WI38 (cell line): ENCODE measurements around the gene PLOD1.
"Not testable (repeated sequence)": the region's sequence is repeated elsewhere in the genome, so short reads cannot be mapped to it uniquely, and the experiment has no call there.

ENCODE experiments used
- H3K4me3 ChIP-seq: 2 replicates; pipeline ENCODE4 v1.5.1; 2011; ENCODE audit warnings: low read depth, mild to moderate bottlenecking, control low read depth, low read length
- TF ChIP-seq, protein P1 (sequence below): IDR thresholded peaks from 2 replicates; pipeline ENCODE4 v1.5.1; 2012; ENCODE audit warnings: low read depth, mild to moderate bottlenecking, control low read depth, low read length

Gene PLOD1

GRCh38 chr1:11904978-11905377, 29.5 kb upstream of the PLOD1 start:
- TF ChIP-seq, protein P1, sequence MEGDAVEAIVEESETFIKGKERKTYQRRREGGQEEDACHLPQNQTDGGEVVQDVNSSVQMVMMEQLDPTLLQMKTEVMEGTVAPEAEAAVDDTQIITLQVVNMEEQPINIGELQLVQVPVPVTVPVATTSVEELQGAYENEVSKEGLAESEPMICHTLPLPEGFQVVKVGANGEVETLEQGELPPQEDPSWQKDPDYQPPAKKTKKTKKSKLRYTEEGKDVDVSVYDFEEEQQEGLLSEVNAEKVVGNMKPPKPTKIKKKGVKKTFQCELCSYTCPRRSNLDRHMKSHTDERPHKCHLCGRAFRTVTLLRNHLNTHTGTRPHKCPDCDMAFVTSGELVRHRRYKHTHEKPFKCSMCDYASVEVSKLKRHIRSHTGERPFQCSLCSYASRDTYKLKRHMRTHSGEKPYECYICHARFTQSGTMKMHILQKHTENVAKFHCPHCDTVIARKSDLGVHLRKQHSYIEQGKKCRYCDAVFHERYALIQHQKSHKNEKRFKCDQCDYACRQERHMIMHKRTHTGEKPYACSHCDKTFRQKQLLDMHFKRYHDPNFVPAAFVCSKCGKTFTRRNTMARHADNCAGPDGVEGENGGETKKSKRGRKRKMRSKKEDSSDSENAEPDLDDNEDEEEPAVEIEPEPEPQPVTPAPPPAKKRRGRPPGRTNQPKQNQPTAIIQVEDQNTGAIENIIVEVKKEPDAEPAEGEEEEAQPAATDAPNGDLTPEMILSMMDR = no peak
- H3K4me3 ChIP-seq = no peak overlapping the region

- no peak overlapping the region for H3K4me3 ChIP-seq
- TF ChIP-seq, protein P1 = no peak
These were observed 27.6 kb upstream of the PLOD1 start for GRCh38 chr1:11906870-11907269.

- TF ChIP-seq, protein P1 = peak; percentile 65
- no peak overlapping the region for H3K4me3 ChIP-seq
These were observed 27.0 kb upstream of the PLOD1 start for GRCh38 chr1:11907275-11908094.

- H3K4me3 ChIP-seq = peak overlapping the region; percentile 64
- TF ChIP-seq, protein P1 = no peak
These were observed 26.3 kb upstream of the PLOD1 start for GRCh38 chr1:11908095-11908675.

DNA sequence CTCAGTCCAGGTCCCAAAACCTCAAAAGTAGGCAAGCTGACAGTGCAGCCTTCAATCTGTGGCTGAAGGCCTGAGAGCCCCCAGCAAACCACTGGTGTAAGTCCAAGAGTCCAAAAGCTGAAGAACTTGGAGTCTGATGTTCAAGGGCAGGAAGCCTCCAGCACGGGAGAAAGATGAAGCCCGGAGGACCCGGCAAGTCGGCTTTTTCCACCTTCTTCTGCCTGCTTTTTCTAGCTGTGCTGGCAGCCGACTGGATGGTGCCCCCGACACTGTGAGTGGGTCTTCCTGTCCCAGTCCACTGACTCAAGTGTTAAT, 23.6 kb upstream of the PLOD1 start:
- not testable (repeated sequence) for H3K4me3 ChIP-seq

DNA sequence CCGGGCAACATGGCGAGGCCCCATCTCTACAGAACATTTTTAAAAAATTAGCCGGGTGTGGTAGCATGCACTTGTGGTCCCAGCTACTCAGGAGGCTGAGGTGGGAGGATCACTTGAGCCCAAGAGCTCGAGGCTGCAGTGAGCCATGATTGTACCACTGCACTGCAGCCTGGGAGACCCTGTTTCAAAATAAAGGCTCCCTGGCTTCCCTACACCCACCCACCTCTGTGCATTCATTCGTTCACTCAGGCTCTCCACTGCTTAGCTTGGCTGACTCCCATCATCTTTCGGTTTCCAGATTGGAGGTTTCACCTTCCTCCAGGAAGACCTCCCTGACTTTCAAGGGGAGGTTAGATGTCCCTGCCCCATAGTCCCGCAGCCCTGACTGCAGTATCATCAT, 22.5 kb upstream of the PLOD1 start:
- H3K4me3 ChIP-seq = no peak overlapping the region
- TF ChIP-seq, protein P1 = no peak

GRCh38 chr1:11912482-11913216, 21.9 kb upstream of the PLOD1 start:
- H3K4me3 ChIP-seq = not testable (repeated sequence)

DNA sequence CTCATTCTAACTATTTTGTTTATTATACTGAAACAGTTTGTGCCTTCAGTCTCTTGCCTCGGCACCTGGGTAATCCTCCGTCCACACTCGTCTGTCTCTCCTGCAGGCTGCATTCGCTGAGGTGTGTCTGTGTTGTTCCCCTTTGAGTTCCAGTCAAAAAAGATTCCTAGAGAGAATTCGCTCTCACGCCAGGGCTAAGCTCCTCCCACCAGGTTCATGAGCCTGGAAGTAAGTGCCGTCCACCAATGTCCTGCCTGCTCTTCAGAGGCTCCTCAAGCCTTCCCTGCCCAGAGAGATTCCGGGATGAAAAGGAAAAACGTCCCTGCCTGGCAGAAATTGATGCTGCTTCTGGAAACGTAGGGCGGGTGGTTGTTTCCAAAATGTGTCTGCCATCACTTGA, 21.2 kb upstream of the PLOD1 start:
- H3K4me3 ChIP-seq = no peak overlapping the region
- TF ChIP-seq, protein P1 = no peak
